Activated T-helper 2 cell treated with anti-CD3 and anti-CD28 coated beads, Interferon-gamma antibody, Interleukin-2, Interleukin-4, amounts not matched to agents 10 μg/mL and 5 μg/mL and 100 μg/mL, durations not matched to agents 14 hours and 24 hours and 36 hours (primary cell): ENCODE measurements around the gene RNF7. TPM values are rescaled to one million over a fixed set of nuclear protein-coding genes. Genes with fewer than 3 reads are reported as not detected.

ENCODE experiments used
- DNase-seq: peaks from one replicate; pipeline ENCODE4 v3.0.0; 2021; ENCODE audit warnings: low spot score
- H3K27ac Mint-ChIP-seq: one replicate; pipeline ENCODE4 v1.8.0; 2021; ENCODE audit warnings: mixed read lengths
- H3K27me3 Mint-ChIP-seq: one replicate; pipeline ENCODE4 v1.8.0; 2021; ENCODE audit warnings: low read depth, mixed read lengths
- H3K36me3 Mint-ChIP-seq: one replicate; pipeline ENCODE4 v1.8.0; 2021; ENCODE audit warnings: low read depth, mixed read lengths
- H3K4me1 Mint-ChIP-seq: one replicate; pipeline ENCODE4 v1.8.0; 2021; ENCODE audit warnings: low read depth, mixed read lengths
- H3K4me3 Mint-ChIP-seq: one replicate; pipeline ENCODE4 v1.8.0; 2021; ENCODE audit warnings: low read depth, mild to moderate bottlenecking, moderate library complexity, mixed read lengths
- H3K9me3 Mint-ChIP-seq: one replicate; pipeline ENCODE4 v1.8.0; 2021; ENCODE audit warnings: mixed read lengths
- intact Hi-C: fragments of 100-400 bp; cut with micrococcal nuclease; formaldehyde crosslinking; loops from one replicate; pipeline ENCODE4 v1.15.1; 2023
- total RNA-seq: library from RNA; stranded (reverse); gene quantifications from 2 replicates; pipeline ENCODE4 v1.2.3, GENCODE V29; 2022

Gene RNF7
- total RNA-seq, 1 donor from 2014 or later, result 70.8 TPM

DNA sequence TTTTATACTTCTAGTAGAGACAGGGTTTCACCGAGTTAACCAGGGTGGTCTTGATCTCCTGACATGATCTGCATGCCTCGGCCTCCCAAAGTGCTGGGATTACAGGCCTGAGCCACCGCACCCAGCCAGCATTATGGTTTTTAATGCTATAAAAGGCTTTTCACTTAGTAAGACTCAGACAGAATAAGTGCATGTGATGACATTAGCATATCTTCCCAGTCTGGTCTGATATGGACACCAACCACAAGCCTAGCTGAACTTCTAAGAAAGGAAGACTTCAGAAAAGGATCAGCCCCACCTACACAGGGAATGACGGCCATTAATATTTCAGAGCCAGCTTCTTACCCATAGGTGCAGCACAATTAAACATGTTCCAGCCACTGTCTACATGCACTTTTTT is 52.1 kb downstream of the RNF7 start:
- no peak for DNase-seq
- Mint-ChIP-seq H3K4me3 (no peak overlapping the region), H3K4me1 (peaks cover 13% of the 10 kb centered on the region), H3K36me3 (no peaks in the 10 kb centered on the region), H3K9me3 (no peaks in the 10 kb centered on the region), H3K27ac (no peak overlapping the region), H3K27me3 (no peaks in the 10 kb centered on the region)
- intact Hi-C loops, result no loop called here

DNA sequence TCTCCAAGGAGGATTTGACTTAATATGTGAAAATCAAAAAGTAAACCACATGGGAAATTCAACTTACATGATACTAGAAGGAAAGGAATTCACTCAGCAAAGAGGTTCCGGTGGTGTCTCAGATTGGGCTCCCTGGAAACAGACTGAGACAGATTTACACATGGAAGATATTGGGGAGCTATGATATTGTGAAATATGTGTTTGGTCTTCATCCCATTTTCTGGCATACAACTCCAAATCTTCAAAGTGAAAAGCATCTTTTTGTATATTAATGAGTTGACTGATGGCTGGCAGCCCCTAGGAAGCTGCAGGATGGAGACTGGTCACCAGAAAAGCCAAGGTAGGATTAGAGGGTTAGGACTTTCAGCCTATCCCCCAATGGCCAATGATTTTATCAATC is 54.4 kb downstream of the RNF7 start:
- Mint-ChIP-seq H3K27ac (no peak overlapping the region), H3K9me3 (no peaks in the 10 kb centered on the region), H3K36me3 (no peaks in the 10 kb centered on the region), H3K4me1 (peaks cover 33% of the 10 kb centered on the region), H3K27me3 (no peaks in the 10 kb centered on the region), H3K4me3 (no peak overlapping the region)
- intact Hi-C loops, result no loop called here
- no peak for DNase-seq

DNA sequence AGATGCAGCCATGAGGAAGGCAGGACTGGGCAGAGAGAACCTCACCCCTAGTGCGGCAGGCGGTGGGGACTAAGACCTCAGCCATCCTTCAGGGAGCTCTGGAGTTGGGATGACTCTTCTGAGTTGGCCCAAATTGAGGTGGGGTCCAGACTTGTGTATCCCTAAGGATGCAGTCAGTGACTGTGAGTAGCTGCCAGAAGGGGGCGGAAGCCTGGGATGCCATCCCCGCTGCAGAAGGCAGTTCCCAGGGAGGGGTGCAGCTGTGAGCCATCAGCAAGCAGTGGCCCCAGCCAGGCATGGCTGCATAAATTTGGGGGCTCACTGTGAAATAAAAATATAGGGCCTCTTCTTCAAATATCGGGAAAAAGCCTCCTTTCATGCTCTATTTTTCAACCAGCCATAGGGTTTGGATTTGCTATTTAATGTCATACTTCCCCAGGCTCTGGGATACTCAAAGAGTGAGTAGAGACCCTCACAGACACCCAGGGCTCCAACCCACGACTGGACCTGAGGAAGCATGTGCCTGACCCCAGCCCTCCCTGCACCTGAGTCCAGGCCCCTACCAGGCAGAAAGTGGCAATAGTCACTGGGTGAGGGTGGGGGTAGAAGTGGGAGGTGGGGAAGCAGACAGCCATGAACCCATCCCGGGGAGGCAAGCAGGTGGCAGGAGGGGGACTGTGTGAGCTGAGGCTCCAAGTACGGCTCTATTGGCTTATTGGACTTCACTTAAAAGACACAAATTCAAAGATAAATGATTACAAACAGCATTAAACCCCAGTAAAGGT is 55.6 kb downstream of the RNF7 start:
- Mint-ChIP-seq H3K4me1 (peaks cover 43% of the 10 kb centered on the region), H3K9me3 (no peaks in the 10 kb centered on the region), H3K27ac (no peak overlapping the region), H3K27me3 (no peaks in the 10 kb centered on the region), H3K36me3 (no peaks in the 10 kb centered on the region), H3K4me3 (no peak overlapping the region)
- DNase-seq, result no peak
- intact Hi-C loops, result no loop called here

DNA sequence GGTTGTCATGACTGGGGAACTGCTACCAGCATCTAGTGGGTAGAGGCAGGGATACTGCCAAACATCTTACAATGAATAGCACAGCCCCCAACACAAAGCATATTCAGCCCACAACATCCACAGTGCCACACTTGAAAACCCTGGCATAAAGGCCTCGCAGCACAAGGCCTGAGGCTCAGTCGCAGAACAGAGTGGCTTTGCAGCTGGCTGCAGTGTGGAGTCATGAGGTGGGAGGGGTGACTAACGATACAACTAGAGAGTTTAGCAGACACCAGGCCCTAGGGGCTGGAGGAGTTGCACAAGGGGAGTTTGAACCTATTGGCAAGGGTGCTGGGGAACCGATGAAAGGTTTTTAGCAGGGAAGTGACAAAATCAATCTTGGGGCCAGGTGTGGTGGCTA is 57.2 kb downstream of the RNF7 start:
- Mint-ChIP-seq H3K4me1 (peaks cover 44% of the 10 kb centered on the region), H3K27me3 (no peaks in the 10 kb centered on the region), H3K4me3 (no peak overlapping the region), H3K27ac (peak overlapping the region; percentile 99), H3K9me3 (peaks cover under 1% of the 10 kb centered on the region), H3K36me3 (no peaks in the 10 kb centered on the region)
- DNase-seq, result no peak
- intact Hi-C loops, result loop anchor here (5.0 kb wide), 1 partner anchor 652 kb away; the partner anchor contains the start of gene XRN1

DNA sequence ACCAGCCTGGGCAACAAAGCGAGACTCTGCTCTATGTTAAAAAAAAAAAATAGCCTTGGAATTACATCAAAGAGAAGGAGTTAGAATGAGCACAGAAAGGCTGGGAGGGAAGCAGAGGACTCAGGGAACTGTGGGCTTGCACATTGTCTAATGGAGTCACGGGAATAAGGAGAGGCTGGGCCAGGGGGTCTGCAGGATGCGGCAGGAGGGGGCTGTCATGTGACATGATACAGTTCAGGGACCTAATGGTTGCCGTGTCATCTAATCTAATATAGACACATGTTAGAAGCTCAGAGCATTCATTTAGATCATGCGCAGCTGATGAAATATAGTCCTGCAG is 57.6 kb downstream of the RNF7 start:
- peaks cover 44% of the 10 kb centered on the region for H3K4me1 Mint-ChIP-seq
- H3K36me3 Mint-ChIP-seq, result no peaks in the 10 kb centered on the region
- peak overlapping the region; percentile 99 for H3K27ac Mint-ChIP-seq
- no peak overlapping the region for H3K4me3 Mint-ChIP-seq
- intact Hi-C loops, result loop anchor here (1.0 to 5.0 kb wide), 3 partner anchors 57 to 652 kb away; partner anchors contain the start of genes ATP1B3, RNF7 and XRN1
- H3K27me3 Mint-ChIP-seq, result no peaks in the 10 kb centered on the region
- no peak for DNase-seq
- peaks cover 5% of the 10 kb centered on the region for H3K9me3 Mint-ChIP-seq

DNA sequence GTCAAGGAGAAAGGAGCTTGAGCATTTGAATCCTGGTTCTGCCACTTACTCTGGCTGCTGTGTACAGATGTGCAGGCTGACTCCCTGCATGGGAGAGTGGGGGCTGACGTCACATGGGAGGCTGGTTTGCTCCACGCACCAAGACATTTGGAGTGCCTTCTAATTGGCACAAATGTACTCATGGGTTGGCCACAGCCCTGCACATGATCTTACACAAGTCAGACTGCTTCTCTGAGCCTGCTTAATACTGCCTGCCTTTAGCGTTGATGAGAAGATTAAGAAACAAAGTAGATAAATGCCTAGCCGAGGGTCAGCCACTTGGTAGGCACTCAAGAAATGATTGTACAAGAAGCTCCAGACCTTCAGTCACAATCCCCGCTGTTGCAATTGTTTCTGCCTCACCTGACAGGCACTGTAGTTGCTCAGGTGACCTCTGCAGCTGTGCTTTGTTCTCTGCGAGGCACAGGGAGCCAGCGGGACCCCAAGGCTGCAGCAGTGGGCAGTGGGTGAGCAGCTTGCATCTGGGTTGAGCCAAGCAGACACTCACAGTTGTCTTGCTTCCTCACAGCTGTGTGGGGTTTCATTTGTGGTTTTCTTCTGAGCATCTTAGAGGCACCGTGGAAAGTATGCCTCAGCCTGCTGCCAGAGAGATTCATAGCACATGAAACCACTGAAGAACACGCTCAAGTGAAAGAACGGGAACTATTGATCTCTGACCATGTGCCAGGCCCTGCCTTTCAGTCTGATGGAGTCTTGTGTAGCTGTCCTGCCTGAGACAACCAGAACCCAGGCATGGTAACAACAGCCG is 58.2 kb downstream of the RNF7 start:
- intact Hi-C loops, result loop anchor here (1.0 to 5.0 kb wide), 3 partner anchors 58 to 651 kb away; partner anchors contain the start of genes ATP1B3, RNF7 and XRN1
- Mint-ChIP-seq H3K9me3 (peaks cover 6% of the 10 kb centered on the region), H3K27ac (peak overlapping the region; percentile 99), H3K36me3 (no peaks in the 10 kb centered on the region), H3K4me3 (peak overlapping the region; percentile 81), H3K27me3 (no peaks in the 10 kb centered on the region), H3K4me1 (peaks cover 44% of the 10 kb centered on the region)
- peak; percentile 74 for DNase-seq

Other genes starting within 250 kb of the RNF7 start
- gene GRK7, start 25.1 kb downstream of the RNF7 start, total RNA-seq, result not detected in 2 replicates
- 206 and 217 TPM in 2 replicates for gene ATP1B3, start 138.3 kb downstream of the RNF7 start, total RNA-seq